ENCODE measurements around the gene KDELR1. TPM values are rescaled to one million over a fixed set of nuclear protein-coding genes. Genes with fewer than 3 reads are reported as not detected.

Gene KDELR1
- total RNA-seq, 1 donor from 2014 or later = 137 TPM

DNA sequence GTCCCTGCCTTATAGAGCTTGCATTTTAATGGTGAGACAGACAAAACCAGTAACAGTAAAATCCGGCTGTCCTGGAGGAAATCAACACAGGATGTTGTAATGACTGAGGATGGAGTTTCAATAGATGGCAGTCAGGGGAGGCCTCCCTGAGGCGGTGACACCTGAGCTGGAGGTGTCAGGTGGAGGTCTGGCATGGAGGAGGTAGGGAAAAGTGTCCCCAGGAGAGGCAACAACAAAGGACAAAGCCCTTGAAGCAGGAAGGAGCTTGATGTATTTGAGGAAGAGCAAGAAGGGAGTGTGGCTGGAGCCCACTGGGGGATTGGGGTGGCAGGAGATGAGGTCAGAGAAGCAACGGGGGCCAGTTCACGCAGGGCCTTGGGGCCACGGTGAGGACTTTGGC, 9.9 kb upstream of the KDELR1 start:
- TF ChIP-seq, protein P1, sequence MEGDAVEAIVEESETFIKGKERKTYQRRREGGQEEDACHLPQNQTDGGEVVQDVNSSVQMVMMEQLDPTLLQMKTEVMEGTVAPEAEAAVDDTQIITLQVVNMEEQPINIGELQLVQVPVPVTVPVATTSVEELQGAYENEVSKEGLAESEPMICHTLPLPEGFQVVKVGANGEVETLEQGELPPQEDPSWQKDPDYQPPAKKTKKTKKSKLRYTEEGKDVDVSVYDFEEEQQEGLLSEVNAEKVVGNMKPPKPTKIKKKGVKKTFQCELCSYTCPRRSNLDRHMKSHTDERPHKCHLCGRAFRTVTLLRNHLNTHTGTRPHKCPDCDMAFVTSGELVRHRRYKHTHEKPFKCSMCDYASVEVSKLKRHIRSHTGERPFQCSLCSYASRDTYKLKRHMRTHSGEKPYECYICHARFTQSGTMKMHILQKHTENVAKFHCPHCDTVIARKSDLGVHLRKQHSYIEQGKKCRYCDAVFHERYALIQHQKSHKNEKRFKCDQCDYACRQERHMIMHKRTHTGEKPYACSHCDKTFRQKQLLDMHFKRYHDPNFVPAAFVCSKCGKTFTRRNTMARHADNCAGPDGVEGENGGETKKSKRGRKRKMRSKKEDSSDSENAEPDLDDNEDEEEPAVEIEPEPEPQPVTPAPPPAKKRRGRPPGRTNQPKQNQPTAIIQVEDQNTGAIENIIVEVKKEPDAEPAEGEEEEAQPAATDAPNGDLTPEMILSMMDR (IDR thresholded peaks at IDR 0.05) = no peak
- no peak overlapping the region for H3K4me3 ChIP-seq
- DNase-seq (no peak), ATAC-seq (no peak)
- no peaks in the 10 kb centered on the region for H3K36me3 ChIP-seq
- peaks cover 7% of the 10 kb centered on the region for H3K4me1 ChIP-seq
- intact Hi-C loops (cut with DNase I) = no loop called here
- H3K27ac ChIP-seq = no peak overlapping the region
- H3K9me3 ChIP-seq = no peaks in the 10 kb centered on the region
- peaks cover 18% of the 10 kb centered on the region for H3K27me3 ChIP-seq (ENCODE audit: low read depth)

DNA sequence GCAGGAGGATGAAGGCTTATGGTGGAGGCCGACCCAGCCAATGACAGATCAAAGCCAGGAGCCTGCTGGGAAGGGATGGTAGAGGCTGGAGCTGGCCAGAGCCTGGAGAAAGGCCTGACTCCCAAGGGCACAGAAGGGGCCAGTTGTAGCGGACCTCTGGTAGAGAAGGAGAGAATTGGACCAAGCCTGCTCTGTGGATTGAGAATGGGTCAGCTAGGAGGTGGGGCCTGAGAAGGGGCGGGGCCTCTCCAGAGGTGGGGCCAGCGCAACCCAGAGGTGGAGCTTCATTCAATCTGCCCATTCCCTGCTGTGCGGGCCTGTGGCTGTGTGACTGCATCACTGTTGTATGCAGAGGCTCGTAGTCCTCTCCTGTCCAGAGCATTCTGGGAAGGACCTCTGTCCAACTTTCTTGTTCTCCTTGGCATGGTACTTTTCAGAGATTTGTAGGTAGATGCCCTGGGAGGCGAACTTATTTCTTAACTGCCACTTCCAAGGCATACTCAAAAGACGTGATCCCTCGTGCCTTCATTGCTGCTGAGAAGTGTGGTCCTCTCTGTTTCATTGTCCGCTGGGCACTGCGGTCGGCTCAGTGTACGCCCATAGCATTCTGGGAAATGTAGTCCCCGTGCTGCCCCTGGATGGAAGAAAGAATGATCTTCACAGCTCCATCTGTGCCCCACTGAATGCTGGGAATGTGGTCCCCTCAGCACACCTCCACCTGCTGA, 8.8 kb upstream of the KDELR1 start:
- H3K4me3 ChIP-seq = no peak overlapping the region
- H3K36me3 ChIP-seq = no peaks in the 10 kb centered on the region
- peaks cover 7% of the 10 kb centered on the region for H3K4me1 ChIP-seq
- ATAC-seq (peak; percentile 38 to 47), DNase-seq (peak; percentile 62)
- intact Hi-C loops (cut with DNase I) = no loop called here
- TF ChIP-seq, protein P1 (IDR thresholded peaks at IDR 0.05) = no peak
- no peak overlapping the region for H3K27ac ChIP-seq
- peaks cover 28% of the 10 kb centered on the region for H3K27me3 ChIP-seq (ENCODE audit: low read depth)
- H3K9me3 ChIP-seq = no peaks in the 10 kb centered on the region

DNA sequence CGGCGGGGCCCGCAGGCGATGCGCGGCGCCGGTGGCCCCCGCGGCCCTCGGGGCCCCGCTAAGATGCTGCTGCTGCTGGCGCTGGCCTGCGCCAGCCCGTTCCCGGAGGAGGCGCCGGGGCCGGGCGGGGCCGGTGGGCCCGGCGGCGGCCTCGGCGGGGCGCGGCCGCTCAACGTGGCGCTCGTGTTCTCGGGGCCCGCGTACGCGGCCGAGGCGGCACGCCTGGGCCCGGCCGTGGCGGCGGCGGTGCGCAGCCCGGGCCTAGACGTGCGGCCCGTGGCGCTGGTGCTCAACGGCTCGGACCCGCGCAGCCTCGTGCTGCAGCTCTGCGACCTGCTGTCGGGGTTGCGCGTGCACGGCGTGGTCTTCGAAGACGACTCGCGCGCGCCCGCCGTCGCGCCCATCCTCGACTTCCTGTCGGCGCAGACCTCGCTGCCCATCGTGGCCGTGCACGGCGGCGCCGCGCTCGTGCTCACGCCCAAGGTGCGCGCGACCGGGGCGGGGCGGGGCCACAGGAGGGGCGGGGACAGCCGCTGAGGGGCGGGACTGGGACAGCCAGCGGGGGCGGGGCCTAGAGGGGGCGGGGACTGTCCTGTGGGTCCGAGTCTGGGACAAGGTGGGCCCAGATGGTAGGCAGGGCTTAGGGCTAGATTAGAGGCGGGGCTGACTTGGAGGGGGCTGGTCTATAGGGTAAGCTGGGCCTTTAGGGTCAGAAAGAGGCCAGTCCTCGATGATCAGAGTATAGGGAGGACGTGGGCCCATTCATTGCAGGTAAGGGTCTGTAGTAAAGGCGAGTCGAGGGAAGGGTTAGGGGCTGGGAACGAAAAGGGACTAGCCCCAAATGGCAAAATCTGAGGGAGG, 7.3 kb upstream of the KDELR1 start:
- H3K4me3 ChIP-seq = peak overlapping the region; percentile 38

DNA sequence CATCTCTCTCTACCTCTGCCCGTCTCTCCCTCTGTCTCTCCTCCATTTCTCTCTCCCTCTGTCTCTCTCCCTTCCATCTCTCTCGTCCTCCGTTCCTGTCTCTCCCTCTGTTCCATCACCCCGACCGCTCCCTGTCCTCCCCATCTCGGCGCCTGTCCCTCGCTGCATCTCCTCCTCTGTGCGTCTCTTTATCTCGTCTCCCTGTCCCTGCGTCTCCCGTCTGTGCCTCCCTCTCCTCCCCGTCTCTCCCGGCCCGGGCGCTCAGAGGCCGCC, 6.7 kb upstream of the KDELR1 start:
- TF ChIP-seq, protein P1 (IDR thresholded peaks at IDR 0.05) = no peak
- Histone ChIP-seq H3K4me3 (peak overlapping the region; percentile 38), H3K27me3 (ENCODE audit: low read depth) (peaks cover 45% of the 10 kb centered on the region), H3K9me3 (no peaks in the 10 kb centered on the region), H3K27ac (no peak overlapping the region), H3K4me1 (peaks cover 11% of the 10 kb centered on the region), H3K36me3 (no peaks in the 10 kb centered on the region)
- ATAC-seq (no peak), DNase-seq (no peak)
- intact Hi-C loops (cut with DNase I) = no loop called here

More for the DNA sequence above, 7.3 kb upstream of the KDELR1 start:
- Histone ChIP-seq H3K9me3 (no peaks in the 10 kb centered on the region), H3K27me3 (ENCODE audit: low read depth) (peaks cover 40% of the 10 kb centered on the region), H3K4me1 (peaks cover 11% of the 10 kb centered on the region), H3K27ac (no peak overlapping the region), H3K36me3 (no peaks in the 10 kb centered on the region)
- peak; percentile 81 to 91 for ATAC-seq
- TF ChIP-seq, protein P1 (IDR thresholded peaks at IDR 0.05) = no peak
- DNase-seq = peak; percentile 93
- intact Hi-C loops (cut with DNase I) = no loop called here

DNA sequence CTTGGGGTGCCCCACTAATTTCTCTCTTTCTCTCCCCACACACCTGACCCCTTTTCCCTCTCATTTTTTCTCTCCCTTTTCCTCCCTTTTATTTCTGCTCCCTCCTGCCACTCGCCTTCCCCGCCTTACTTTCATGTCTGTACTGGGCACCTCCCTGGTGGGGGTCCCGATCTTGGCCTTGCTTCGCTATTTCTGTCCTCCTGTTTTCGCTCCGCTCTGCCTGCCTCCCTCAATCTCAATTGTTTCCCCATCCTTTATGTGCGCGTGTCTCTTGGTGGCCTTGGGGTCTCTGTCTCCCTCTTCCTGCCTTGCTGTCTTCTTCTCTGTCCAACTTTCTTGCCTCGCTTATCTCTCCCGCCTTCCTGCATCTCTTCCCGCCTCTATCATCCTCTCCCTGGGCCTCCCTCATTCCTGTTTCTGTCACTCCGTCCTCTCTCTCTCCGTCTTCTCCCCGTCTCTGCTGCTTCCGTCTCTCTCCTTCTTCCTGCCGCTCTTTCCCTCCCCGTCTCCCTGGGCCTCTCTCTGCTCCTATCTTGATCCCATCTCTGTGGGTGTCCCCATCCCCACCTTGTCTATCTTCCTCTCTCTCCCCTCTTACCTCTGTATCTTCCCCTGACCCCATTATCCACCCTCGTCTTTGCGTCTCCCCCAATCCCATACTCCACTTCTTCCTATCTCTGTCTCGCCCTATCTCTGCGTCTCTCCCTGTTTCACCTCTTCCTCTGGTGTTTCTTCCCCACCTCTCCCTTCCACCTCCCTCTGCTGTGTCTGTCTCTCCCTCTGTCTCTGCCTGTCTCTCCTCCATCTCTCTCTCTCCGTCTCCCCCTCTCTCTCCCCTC, 6.1 kb upstream of the KDELR1 start:
- intact Hi-C loops (cut with DNase I) = no loop called here
- no peak overlapping the region for H3K27ac ChIP-seq
- TF ChIP-seq, protein P1 (IDR thresholded peaks at IDR 0.05) = no peak
- H3K4me3 ChIP-seq = peak overlapping the region; percentile 38
- DNase-seq = no peak
- H3K4me1 ChIP-seq = peaks cover 11% of the 10 kb centered on the region
- peaks cover 51% of the 10 kb centered on the region for H3K27me3 ChIP-seq (ENCODE audit: low read depth)
- H3K9me3 ChIP-seq = no peaks in the 10 kb centered on the region
- no peaks in the 10 kb centered on the region for H3K36me3 ChIP-seq
- ATAC-seq = no peak
